PFSK-1 (cell line): ENCODE measurements around the gene WDR48.

ENCODE experiments used
- FOXP2 ChIP-seq: optimal IDR thresholded peaks from 2 replicates; pipeline ENCODE3; 2011; ENCODE audit warnings: borderline replicate concordance, control low read depth, inconsistent platforms; ENCODE audit not compliant: insufficient read depth; ENCODE audit errors: extremely low read length, extremely low read depth
- POLR2AphosphoS5 ChIP-seq: IDR thresholded peaks from 2 replicates; pipeline ENCODE4 v1.6.1; 2012; ENCODE audit warnings: low read depth, mild to moderate bottlenecking, control low read depth, low read length, moderate library complexity
- SIN3A ChIP-seq: IDR thresholded peaks from 2 replicates; pipeline ENCODE4 v1.6.1; 2012; ENCODE audit warnings: mild to moderate bottlenecking, low read length, moderate library complexity, borderline replicate concordance; ENCODE audit not compliant: insufficient read depth
- TAF1 ChIP-seq: IDR thresholded peaks from 2 replicates; pipeline ENCODE4 v1.6.1; 2012; ENCODE audit warnings: low read length, control low read depth, borderline replicate concordance; ENCODE audit not compliant: insufficient read depth
- TF ChIP-seq, protein P1 (sequence below), 2 experiments: IDR thresholded peaks; 2 replicates each; pipeline versions ENCODE4 v1.6.1 to v1.8.0; 2011 to 2012; ENCODE audit warnings: low read depth in 2 of 2, low read length in 2 of 2, control low read depth in 1 of 2, inconsistent platforms in 1 of 2, mild to moderate bottlenecking in 1 of 2, moderate library complexity in 1 of 2; ENCODE audit not compliant: insufficient read depth in 1 of 2

Gene WDR48

DNA sequence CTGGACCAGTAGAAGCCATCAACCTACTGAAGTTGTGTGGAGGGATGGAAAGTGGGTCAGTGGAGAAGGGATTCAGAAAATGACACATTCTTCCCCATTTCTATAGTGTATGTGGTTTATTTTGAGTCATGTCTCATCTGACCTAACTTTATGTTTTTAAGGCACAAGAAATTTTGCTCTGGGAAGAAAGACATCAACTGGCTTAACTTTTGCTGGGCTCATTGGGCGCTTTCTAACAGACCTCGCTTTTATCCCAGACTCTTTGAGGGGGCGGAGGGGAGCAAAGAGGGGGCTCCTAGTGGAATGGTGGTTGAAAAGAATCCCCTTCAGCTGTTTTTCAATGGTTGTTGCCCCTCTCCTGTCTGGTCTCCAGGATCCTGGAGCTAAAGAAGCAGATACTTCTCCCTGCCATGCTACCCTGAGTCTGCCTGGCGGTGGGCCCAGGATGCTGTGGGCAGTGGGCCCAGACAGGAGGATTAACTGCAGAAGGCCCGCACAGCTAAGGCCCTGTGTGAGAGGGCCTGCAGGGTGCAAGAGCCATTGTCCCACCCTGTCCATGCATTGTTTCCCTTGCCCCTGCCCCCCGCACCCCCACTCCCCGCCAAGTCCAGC is 87.1 kb downstream of the WDR48 start:
- TF ChIP-seq SIN3A (no peak), POLR2AphosphoS5 (no peak), TAF1 (no peak), FOXP2 (no peak)
- TF ChIP-seq, protein P1, sequence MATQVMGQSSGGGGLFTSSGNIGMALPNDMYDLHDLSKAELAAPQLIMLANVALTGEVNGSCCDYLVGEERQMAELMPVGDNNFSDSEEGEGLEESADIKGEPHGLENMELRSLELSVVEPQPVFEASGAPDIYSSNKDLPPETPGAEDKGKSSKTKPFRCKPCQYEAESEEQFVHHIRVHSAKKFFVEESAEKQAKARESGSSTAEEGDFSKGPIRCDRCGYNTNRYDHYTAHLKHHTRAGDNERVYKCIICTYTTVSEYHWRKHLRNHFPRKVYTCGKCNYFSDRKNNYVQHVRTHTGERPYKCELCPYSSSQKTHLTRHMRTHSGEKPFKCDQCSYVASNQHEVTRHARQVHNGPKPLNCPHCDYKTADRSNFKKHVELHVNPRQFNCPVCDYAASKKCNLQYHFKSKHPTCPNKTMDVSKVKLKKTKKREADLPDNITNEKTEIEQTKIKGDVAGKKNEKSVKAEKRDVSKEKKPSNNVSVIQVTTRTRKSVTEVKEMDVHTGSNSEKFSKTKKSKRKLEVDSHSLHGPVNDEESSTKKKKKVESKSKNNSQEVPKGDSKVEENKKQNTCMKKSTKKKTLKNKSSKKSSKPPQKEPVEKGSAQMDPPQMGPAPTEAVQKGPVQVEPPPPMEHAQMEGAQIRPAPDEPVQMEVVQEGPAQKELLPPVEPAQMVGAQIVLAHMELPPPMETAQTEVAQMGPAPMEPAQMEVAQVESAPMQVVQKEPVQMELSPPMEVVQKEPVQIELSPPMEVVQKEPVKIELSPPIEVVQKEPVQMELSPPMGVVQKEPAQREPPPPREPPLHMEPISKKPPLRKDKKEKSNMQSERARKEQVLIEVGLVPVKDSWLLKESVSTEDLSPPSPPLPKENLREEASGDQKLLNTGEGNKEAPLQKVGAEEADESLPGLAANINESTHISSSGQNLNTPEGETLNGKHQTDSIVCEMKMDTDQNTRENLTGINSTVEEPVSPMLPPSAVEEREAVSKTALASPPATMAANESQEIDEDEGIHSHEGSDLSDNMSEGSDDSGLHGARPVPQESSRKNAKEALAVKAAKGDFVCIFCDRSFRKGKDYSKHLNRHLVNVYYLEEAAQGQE (IDR thresholded peaks at IDR 0.05; ENCODE audit: insufficient read depth in 1 of 2, low read depth in 2 of 2, low read length in 2 of 2): no peak

DNA sequence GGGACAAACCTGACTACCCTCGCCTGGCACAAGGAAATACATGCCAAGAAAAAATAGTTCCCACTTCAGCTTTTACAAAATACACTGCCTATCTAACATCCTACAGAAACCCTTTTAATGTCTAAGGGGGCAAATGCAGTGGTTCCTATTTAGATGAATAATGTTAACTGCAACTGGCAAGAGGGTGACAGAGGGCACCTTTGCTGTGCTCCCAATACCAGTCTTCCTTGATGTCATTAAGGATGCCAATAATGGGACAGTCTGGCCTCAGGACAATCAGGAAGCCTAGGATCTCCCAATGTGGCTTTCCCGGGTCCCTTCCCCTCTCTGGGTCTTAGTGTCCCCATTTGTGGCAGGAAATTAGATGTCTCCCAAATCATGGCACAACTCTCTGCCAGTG is 87.6 kb downstream of the WDR48 start:
- TF ChIP-seq SIN3A (no peak), TAF1 (no peak), POLR2AphosphoS5 (no peak), FOXP2 (no peak)
- TF ChIP-seq, protein P1 (IDR thresholded peaks at IDR 0.05; ENCODE audit: insufficient read depth in 1 of 2, low read depth in 2 of 2, low read length in 2 of 2): no peak

DNA sequence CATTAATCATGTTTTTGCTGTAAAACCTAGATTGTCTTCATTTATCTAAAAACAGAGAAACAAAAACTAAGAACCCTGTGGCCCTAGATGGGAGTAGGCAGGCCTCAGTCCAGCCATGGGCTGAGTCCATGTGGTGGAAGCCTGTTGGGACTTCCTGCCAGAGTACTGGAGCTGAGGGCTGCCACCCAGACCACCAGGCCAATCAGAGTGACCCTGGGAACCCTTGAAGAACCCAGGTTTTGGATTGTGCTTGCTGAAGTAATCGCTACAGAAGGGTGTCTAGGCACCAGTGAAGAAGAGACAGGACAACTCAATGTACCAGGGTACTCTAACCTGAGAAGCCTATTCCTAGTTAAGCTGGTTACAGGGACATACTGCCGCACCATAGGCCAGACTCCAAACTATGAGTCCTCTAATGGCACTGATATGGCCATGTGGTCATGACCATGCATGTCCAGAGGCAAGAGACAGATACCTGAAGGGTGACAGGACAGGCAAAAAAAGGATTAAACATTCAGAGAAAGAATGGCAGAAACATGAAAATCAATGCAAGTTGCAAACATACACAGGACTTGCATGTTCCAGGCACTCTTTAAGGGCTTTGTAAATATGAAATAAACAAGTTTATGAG is 88.6 kb downstream of the WDR48 start:
- TF ChIP-seq, protein P1 (IDR thresholded peaks at IDR 0.05; ENCODE audit: insufficient read depth in 1 of 2, low read depth in 2 of 2, low read length in 2 of 2): no peak
- TF ChIP-seq TAF1: no peak
- TF ChIP-seq FOXP2: no peak
- TF ChIP-seq SIN3A: no peak
- no peak for TF ChIP-seq POLR2AphosphoS5

DNA sequence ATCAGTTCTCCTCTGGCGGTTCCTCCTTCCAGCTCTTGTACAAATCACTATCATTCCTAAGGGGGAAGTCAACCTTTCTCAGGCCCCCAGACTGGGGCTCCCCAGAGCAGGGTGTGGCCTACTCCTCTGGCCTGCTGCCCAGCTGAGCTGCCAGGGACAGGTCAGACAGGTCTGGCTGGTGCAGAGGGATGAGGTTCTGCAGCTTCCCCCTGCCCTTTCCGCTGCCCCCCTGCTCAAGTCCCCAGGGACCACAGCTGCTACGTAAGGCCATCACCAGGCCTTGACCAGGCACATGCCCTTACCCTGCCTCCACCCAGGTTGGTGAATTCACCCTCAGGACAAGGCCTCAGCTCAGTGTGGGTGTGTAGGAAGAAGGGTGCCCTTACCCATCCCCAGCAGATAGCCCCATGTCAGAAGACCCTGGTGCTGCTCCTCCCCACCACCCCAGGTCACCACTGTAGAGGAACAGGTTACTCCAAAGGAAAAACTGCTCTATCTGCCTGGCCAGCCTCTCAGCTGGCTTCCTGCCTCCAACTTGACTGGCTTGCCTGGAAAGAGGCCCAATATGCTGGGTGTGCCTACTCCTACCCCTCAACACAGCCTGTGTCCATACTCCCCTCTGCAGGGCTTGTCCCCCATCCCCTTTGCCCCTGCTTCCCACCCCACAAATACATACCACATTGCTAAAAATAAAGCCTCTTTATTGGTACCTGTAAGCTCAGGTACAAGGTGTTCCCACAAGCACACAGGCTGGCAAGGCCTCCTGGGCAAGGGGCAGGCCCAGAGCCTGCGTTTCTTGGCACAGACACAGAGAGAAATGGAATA is 89.6 kb downstream of the WDR48 start:
- no peak for TF ChIP-seq TAF1
- TF ChIP-seq FOXP2: no peak
- TF ChIP-seq POLR2AphosphoS5: no peak
- TF ChIP-seq, protein P1 (IDR thresholded peaks at IDR 0.05; ENCODE audit: insufficient read depth in 1 of 2, low read depth in 2 of 2, low read length in 2 of 2): no peak
- TF ChIP-seq SIN3A: no peak
